Esophagus squamous epithelium (tissue), 5 donors: ENCODE measurements around the gene ARMC9. TPM values are rescaled to one million over a fixed set of nuclear protein-coding genes. Genes with fewer than 3 reads are reported as not detected.

Experiments used
- DNase-seq: peaks from one replicate; lab custom pipeline; 2025; lab: John Stamatoyannopoulos, UW
- H3K27ac ChIP-seq, 4 donors: fragments of 200-600 bp; sonication (generic); one replicate each; pipeline ENCODE4 v1.5.1; 2016 to 2019; ENCODE audit warnings: mild to moderate bottlenecking in 1 of 4
- H3K27me3 ChIP-seq, 4 donors: fragments of 200-600 bp; sonication (generic); 1 replicate in 3 of 4; 2 replicates in 1 of 4; pipeline versions ENCODE4 v1.5.1 to v1.6.0; 2017 to 2021; ENCODE audit warnings: antibody characterized with exemption in 1 of 4
- H3K36me3 ChIP-seq, 3 donors: fragments of 200-600 bp; sonication (generic); one replicate each; pipeline ENCODE4 v1.5.1; 2016 to 2019
- H3K4me1 ChIP-seq, 3 donors: fragments of 200-600 bp; sonication (generic); one replicate each; pipeline ENCODE4 v1.5.1; 2017 to 2019
- H3K4me3 ChIP-seq, 4 donors: fragments of 200-600 bp; sonication (generic); 1 replicate in 3 of 4; 2 replicates in 1 of 4; pipeline ENCODE4 v1.5.1; 2016 to 2019; ENCODE audit warnings: mild to moderate bottlenecking in 2 of 4, moderate library complexity in 1 of 4
- H3K9me3 ChIP-seq, 3 donors: fragments of 200-600 bp; sonication (generic); one replicate each; pipeline ENCODE4 v1.5.1; 2016 to 2019
- CTCF ChIP-seq, 6 experiments: fragments of 450-650 bp in 4 of 6; fragments of 200-600 bp in 2 of 6; sonication (generic) in 2 of 6; IDR thresholded peaks; one replicate each; pipeline ENCODE4 v1.5.1; 2016 to 2019; ENCODE audit warnings: antibody characterized with exemption in 6 of 6, mild to moderate bottlenecking in 4 of 6, moderate library complexity in 4 of 6
- POLR2A ChIP-seq, 4 donors: fragments of 450-650 bp; IDR thresholded peaks; one replicate each; pipeline ENCODE4 v1.6.1; 2017; ENCODE audit warnings: antibody characterized with exemption in 4 of 4, mild to moderate bottlenecking in 4 of 4, moderate library complexity in 3 of 4
- WGBS, 2 donors: methylation state at CpG; one replicate each; pipeline ENCODE4 v1.1.5; 2018; 5-methylcytosine and 5-hydroxymethylcytosine counted together
- intact Hi-C: fragments of 100-400 bp; cut with DNase I; formaldehyde crosslinking; loops from one replicate; pipeline ENCODE4 v1.15.0; 2022
- total RNA-seq, 4 donors: library from RNA; depleted of rRNA; stranded (reverse); fragments of >200 nt; gene quantifications; one replicate each; pipeline ENCODE4 v1.1.0, GENCODE V29; 2016
- donor health status: DM: yes; HTN: yes; CAD: no.

Gene ARMC9
- total RNA-seq, 4 donors from 2014 or later, result 2.1 to 13.9 (median 3.9) TPM

DNA sequence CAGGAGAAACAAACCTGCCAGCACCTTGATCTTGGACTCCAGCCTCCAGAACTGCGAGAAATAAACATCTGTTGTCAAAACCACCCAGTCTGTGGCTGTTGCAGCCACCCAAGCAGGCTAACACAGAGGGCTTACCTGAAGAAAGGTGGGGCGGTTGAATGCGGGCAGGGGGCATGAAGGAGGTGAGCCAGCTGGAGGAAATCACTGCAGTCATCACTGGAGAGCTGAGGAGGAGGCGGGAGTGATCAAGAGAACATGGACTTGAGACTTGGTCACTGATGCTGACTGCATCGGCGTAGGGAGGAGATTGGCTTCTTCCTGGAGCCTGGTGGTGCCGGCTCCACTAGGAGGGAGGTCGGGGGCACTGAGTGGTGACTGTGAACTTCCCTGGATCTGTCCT is 14.6 kb upstream of the ARMC9 start:
- intact Hi-C loops, result no loop called here
- Histone ChIP-seq H3K4me3 (no peak overlapping the region), H3K4me1 (peaks cover 0 to 17% (median 13%) of the 10 kb centered on the region in 3 donors), H3K9me3 (no peaks in the 10 kb centered on the region), H3K27me3 (no peaks in the 10 kb centered on the region), H3K27ac (no peak overlapping the region), H3K36me3 (no peaks in the 10 kb centered on the region)
- DNase-seq, result no peak
- TF ChIP-seq POLR2A (IDR thresholded peaks at IDR 0.05) (no peak), CTCF (IDR thresholded peaks at IDR 0.05) (no peak)
- 73 to 92% methylated on average over 8 of the region's 8 CpGs for WGBS, 2 donors

GRCh38 chr2:231184319-231184718 is 14.1 kb upstream of the ARMC9 start:
- DNase-seq, result no peak
- 85 to 93% methylated on average over 3 to 4 of the region's 4 CpGs for WGBS, 2 donors
- Histone ChIP-seq H3K36me3 (no peaks in the 10 kb centered on the region), H3K27me3 (no peaks in the 10 kb centered on the region), H3K27ac (no peak overlapping the region), H3K9me3 (no peaks in the 10 kb centered on the region), H3K4me3 (no peak overlapping the region), H3K4me1 (peaks cover 0 to 17% (median 13%) of the 10 kb centered on the region in 3 donors)
- intact Hi-C loops, result no loop called here
- no peak for TF ChIP-seq CTCF (IDR thresholded peaks at IDR 0.05)
- TF ChIP-seq POLR2A (IDR thresholded peaks at IDR 0.05), result no peak

DNA sequence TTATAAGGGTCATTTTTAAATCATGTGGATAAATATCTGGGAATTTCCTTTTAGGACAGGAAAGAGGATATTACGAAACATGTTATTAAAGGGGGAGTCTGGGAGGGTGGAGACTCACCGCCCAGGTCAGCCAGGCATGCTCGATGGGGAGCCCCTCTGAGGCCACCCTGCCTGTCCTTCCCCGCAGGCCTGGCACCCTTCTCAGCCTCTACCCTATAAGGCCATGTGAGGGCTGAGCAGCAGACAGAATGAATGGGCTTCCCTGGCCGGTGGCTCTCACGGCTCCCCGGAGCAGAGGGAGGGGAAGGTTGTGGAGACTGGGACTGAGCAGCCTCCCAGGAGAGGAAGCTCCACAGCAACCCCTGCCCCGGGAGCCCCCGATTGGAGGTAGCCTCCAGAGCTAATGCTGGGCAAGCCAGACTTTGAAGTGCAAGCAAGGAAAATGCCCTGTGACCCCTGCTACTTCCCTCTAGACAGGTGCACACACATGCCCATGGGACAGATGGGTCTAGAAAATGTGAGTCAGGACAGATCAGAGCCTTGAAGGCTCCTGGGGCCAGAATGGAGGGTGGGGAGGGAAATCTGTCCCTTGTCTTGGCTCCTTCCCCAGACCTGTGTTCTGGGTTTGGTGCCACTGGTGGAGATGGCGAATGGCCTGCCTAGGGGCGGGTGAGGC is 13.2 kb upstream of the ARMC9 start:
- 66 to 78% methylated on average over 5 to 10 of the region's 11 CpGs for WGBS, 2 donors

DNA sequence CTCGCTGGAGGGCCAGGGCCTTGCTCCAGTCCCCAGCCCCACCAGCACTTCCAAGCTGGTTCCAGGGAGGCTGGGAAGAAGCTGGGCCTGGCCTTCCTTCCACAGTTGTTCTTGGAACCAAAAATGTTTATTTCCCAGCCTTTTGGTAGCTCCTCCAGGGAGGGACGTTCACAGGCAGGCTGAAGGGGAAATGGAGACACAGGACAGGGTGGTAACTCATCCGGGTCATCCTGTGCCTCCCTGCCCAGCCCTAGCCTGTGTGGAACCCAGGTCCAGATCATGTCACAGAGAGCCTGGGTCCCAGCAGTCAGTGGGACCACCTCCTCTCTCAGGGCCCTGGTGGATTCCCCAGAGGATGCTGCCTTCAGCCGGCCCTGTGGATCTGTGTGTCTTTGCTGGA is 12.5 kb upstream of the ARMC9 start:
- Histone ChIP-seq H3K4me1 (peaks cover 0 to 30% (median 18%) of the 10 kb centered on the region in 3 donors), H3K36me3 (no peaks in the 10 kb centered on the region), H3K27ac (peak overlapping the region in 2 of 4 donors; percentile 17 to 41), H3K9me3 (no peaks in the 10 kb centered on the region), H3K27me3 (peaks cover 0 to 14% (median under 1%) of the 10 kb centered on the region in 4 donors), H3K4me3 (no peak overlapping the region)
- no peak for DNase-seq
- intact Hi-C loops, result no loop called here
- TF ChIP-seq POLR2A (IDR thresholded peaks at IDR 0.05) (no peak), CTCF (IDR thresholded peaks at IDR 0.05) (no peak)
- 78 to 83% methylated on average over 1 to 2 of the region's 4 CpGs for WGBS, 2 donors

More for the DNA sequence above, 13.2 kb upstream of the ARMC9 start:
- no peak for DNase-seq
- H3K4me1 ChIP-seq, result peaks cover 0 to 23% (median 13%) of the 10 kb centered on the region in 3 donors
- H3K27ac ChIP-seq, result peak overlapping the region in 2 of 4 donors; percentile 17 to 41
- H3K9me3 ChIP-seq, result no peaks in the 10 kb centered on the region
- TF ChIP-seq POLR2A (IDR thresholded peaks at IDR 0.05), result no peak
- no peak for TF ChIP-seq CTCF (IDR thresholded peaks at IDR 0.05)
- no peak overlapping the region for H3K4me3 ChIP-seq
- H3K36me3 ChIP-seq, result no peaks in the 10 kb centered on the region
- H3K27me3 ChIP-seq, result peaks cover 0 to 7% (median 0%) of the 10 kb centered on the region in 4 donors
- intact Hi-C loops, result no loop called here

GRCh38 chr2:231186325-231186724 is 12.1 kb upstream of the ARMC9 start:
- H3K9me3 ChIP-seq, result no peaks in the 10 kb centered on the region
- H3K36me3 ChIP-seq, result no peaks in the 10 kb centered on the region
- DNase-seq, result no peak
- H3K27ac ChIP-seq, result peak overlapping the region in 1 of 4 donors; percentile 41
- no peak overlapping the region for H3K4me3 ChIP-seq
- 85 to 91% methylated on average over 5 to 6 of the region's 7 CpGs for WGBS, 2 donors
- peaks cover 0 to 19% (median 2%) of the 10 kb centered on the region in 4 donors for H3K27me3 ChIP-seq
- TF ChIP-seq POLR2A (IDR thresholded peaks at IDR 0.05) (no peak), CTCF (IDR thresholded peaks at IDR 0.05) (no peak)
- H3K4me1 ChIP-seq, result peaks cover 0 to 35% (median 22%) of the 10 kb centered on the region in 3 donors
- intact Hi-C loops, result no loop called here
